ENCODE results near the gene EHMT1. TPM values are rescaled to one million over a fixed set of nuclear protein-coding genes. Genes with fewer than 3 reads are reported as not detected.

The EHMT1 gene
- total and polyA plus RNA-seq, 2 experiments from 2014 or later: 162 to 177 TPM

- peak overlapping the region; percentile 23; the same call in 2 of the 3 replicates for H3K4me3 Mint-ChIP-seq
- TF ChIP-seq NANOG (IDR thresholded peaks at IDR 0.05; ENCODE audit: borderline replicate concordance): peak; percentile 40; the same call in 1 of the 2 replicates
- no peak for TF ChIP-seq ETS1 (IDR thresholded peaks at IDR 0.05)
- no peak for TF ChIP-seq EZH2 (IDR thresholded peaks at IDR 0.05; ENCODE audit: low read depth, unreplicated experiment)
- no peak for DNase-seq (ENCODE audit: low spot score)
- Histone ChIP-seq H3K27ac (ENCODE audit: low read depth) (peak overlapping the region; percentile 92), H3K4me1 (ENCODE audit: insufficient read depth) (peaks cover 72% of the 10 kb centered on the region), H3F3A (replicated peaks; ENCODE audit: low read depth) (peaks cover 10% of the 10 kb centered on the region), H3K79me2 (replicated peaks; ENCODE audit: insufficient read depth) (peaks cover 88% of the 10 kb centered on the region), H2AFZ (no peak overlapping the region), H3K27me3 (ENCODE audit: insufficient read depth) (no peaks in the 10 kb centered on the region), H3K9me2 (ENCODE audit: insufficient read depth) (no peaks in the 10 kb centered on the region), H3K4me3 (peak overlapping the region; percentile 6; the same call in 1 of the 2 replicates), H4K20me1 (replicated peaks; ENCODE audit: insufficient read depth) (no peaks in the 10 kb centered on the region), H3K36me3 (ENCODE audit: insufficient read depth) (no peaks in the 10 kb centered on the region), H3K4me2 (peak overlapping the region; percentile 4; the same call in 1 of the 2 replicates)
- peaks cover 21% of the 10 kb centered on the region; the same call in 2 of the 3 replicates for H3K36me3 Mint-ChIP-seq (ENCODE audit: low read depth)
- peaks cover 6% of the 10 kb centered on the region for H3K27me3 Mint-ChIP-seq (ENCODE audit: insufficient read depth, low read depth, poor library complexity)
- H3K9me3 Mint-ChIP-seq: no peaks in the 10 kb centered on the region; the same call in 2 of the 3 replicates
- peak; percentile 6; the same call in 2 of the 3 replicates for ATAC-seq
- H3K27ac Mint-ChIP-seq: peak overlapping the region; percentile 97
- peaks cover 73% of the 10 kb centered on the region for H3K4me1 Mint-ChIP-seq
Observed at GRCh38 chr9:137679695-137680305, 61.0 kb downstream of the EHMT1 start.

GRCh38 chr9:137680444-137681358 lies 61.9 kb downstream of the EHMT1 start:
- DNase-seq (ENCODE audit: low spot score): no peak
- Mint-ChIP-seq H3K27ac (peak overlapping the region; percentile 86), H3K4me3 (no peak overlapping the region; the same call in 2 of the 3 replicates)
- TF ChIP-seq NANOG (IDR thresholded peaks at IDR 0.05; ENCODE audit: borderline replicate concordance) (no peak), EZH2phosphoT487 (IDR thresholded peaks at IDR 0.05; ENCODE audit: unreplicated experiment) (no peak), CTCF (conservative IDR thresholded peaks at IDR 0.05; ENCODE audit: low read depth in 2 of 2) (no peak), ETS1 (IDR thresholded peaks at IDR 0.05) (no peak), POLR2AphosphoS5 (IDR thresholded peaks at IDR 0.05; ENCODE audit: low read depth) (no peak), ZNF331 (CRISPR knock-in tag; IDR thresholded peaks at IDR 0.05; ENCODE audit: low read depth) (no peak)

More at GRCh38 chr9:137680444-137681358, 61.9 kb downstream of the EHMT1 start:
- peaks cover 75% of the 10 kb centered on the region for H3K4me1 ChIP-seq (ENCODE audit: insufficient read depth)
- H3K79me2 ChIP-seq (replicated peaks; ENCODE audit: insufficient read depth): peaks cover 89% of the 10 kb centered on the region
- no peaks in the 10 kb centered on the region; the same call in 2 of the 3 replicates for H3K9me3 Mint-ChIP-seq
- H3K9me2 ChIP-seq (ENCODE audit: insufficient read depth): no peaks in the 10 kb centered on the region
- ATAC-seq: peak; percentile 3
- peaks cover 76% of the 10 kb centered on the region for H3K4me1 Mint-ChIP-seq
- peak overlapping the region; percentile 63 for H3K4me2 ChIP-seq
- H3K36me3 Mint-ChIP-seq (ENCODE audit: low read depth): peaks cover 21% of the 10 kb centered on the region; the same call in 2 of the 3 replicates
- peak overlapping the region; percentile 9; the same call in 1 of the 2 replicates for H3K4me3 ChIP-seq
- no peaks in the 10 kb centered on the region; the same call in 1 of the 2 replicates for H4K20me1 ChIP-seq (replicated peaks; ENCODE audit: insufficient read depth)
- no peaks in the 10 kb centered on the region for H3K27me3 ChIP-seq (ENCODE audit: insufficient read depth)
- peak overlapping the region; percentile 92 for H3K27ac ChIP-seq (ENCODE audit: low read depth)
- peaks cover 5% of the 10 kb centered on the region for H3K27me3 Mint-ChIP-seq (ENCODE audit: insufficient read depth, low read depth, poor library complexity)
- H3K36me3 ChIP-seq (ENCODE audit: insufficient read depth): no peaks in the 10 kb centered on the region
- H2AFZ ChIP-seq: no peak overlapping the region
- peaks cover 10% of the 10 kb centered on the region for H3F3A ChIP-seq (replicated peaks; ENCODE audit: low read depth)
